Uterus (tissue), 2 donors: ENCODE data around the gene SNX9.

Experiments used
- CTCF ChIP-seq, 4 experiments: fragments of 200-600 bp in 2 of 4; fragments of 450-650 bp in 2 of 4; sonication (generic) in 2 of 4; IDR thresholded peaks; one replicate each; pipeline ENCODE4 v1.5.1; 2016 to 2019; ENCODE audit warnings: antibody characterized with exemption in 4 of 4, mild to moderate bottlenecking in 2 of 4, moderate library complexity in 1 of 4
- POLR2A ChIP-seq, 2 donors: fragments of 450-650 bp; IDR thresholded peaks; one replicate each; pipeline ENCODE4 v1.6.1; 2016; ENCODE audit warnings: antibody characterized with exemption in 2 of 2, mild to moderate bottlenecking in 1 of 2, moderate library complexity in 1 of 2

- no peak for TF ChIP-seq CTCF (IDR thresholded peaks at IDR 0.05)
- TF ChIP-seq POLR2A (IDR thresholded peaks at IDR 0.05): no peak
Observed at GRCh38 chr6:157978021-157978783, 155.2 kb downstream of the SNX9 start.
